Measurements from ENCODE around the gene SNAI3. TPM values are rescaled to one million over a fixed set of nuclear protein-coding genes. Genes with fewer than 3 reads are reported as not detected.

Gene SNAI3
- total and polyA plus RNA-seq, 2 of the 4 experiments (the other 2 are of a cell fraction), result 0.21 TPM; not detected in 1

- Histone ChIP-seq H3K36me3 (ENCODE audit: control insufficient read depth, insufficient read depth, low read length) (peaks cover 11% of the 10 kb centered on the region; the same call in 1 of the 2 replicates), H3K4me2 (ENCODE audit: low read depth, low read length) (no peak overlapping the region), H3K27me3 (ENCODE audit: control insufficient read depth, insufficient read depth, low read length) (peaks cover 23% of the 10 kb centered on the region), H3K9me3 (ENCODE audit: control insufficient read depth, insufficient read depth, low read length) (no peaks in the 10 kb centered on the region), H2BK5ac (ENCODE audit: low read depth, low read length, poor library complexity, severe bottlenecking) (no peak overlapping the region), H2BK20ac (ENCODE audit: low read depth, low read length) (no peak overlapping the region), H3K4me3 (ENCODE audit: insufficient read depth, low read depth, low read length) (no peak overlapping the region), H3K14ac (replicated peaks; ENCODE audit: low read depth, low read length) (no peak overlapping the region), H2AK5ac (ENCODE audit: low read depth, low read length) (no peak overlapping the region), H3K23ac (ENCODE audit: low read depth, low read length) (no peak overlapping the region), H2BK120ac (ENCODE audit: low read depth, low read length) (no peak overlapping the region), H3K4me1 (ENCODE audit: control insufficient read depth, insufficient read depth, low read length) (no peaks in the 10 kb centered on the region), H3K27ac (ENCODE audit: insufficient read depth, low read length) (no peak overlapping the region), H2BK15ac (ENCODE audit: low read depth, low read length) (no peak overlapping the region), H3K9ac (ENCODE audit: low read depth, low read length) (no peak overlapping the region), H4K91ac (ENCODE audit: insufficient read depth, low read depth, low read length) (no peak overlapping the region), H2AK9ac (replicated peaks; ENCODE audit: low read depth, low read length, poor library complexity) (no peak overlapping the region), H3K56ac (ENCODE audit: extremely low read depth, insufficient read depth, low read length) (no peak overlapping the region), H3K79me1 (ENCODE audit: low read depth in 1 of 2, low read length in 2 of 2) (no peaks in the 10 kb centered on the region), H3K18ac (ENCODE audit: low read depth, low read length) (no peak overlapping the region), H4K5ac (ENCODE audit: low read depth, low read length) (no peak overlapping the region), H2AFZ (replicated peaks; ENCODE audit: low read length, poor library complexity) (no peak overlapping the region), H3K4ac (ENCODE audit: low read depth, low read length) (no peak overlapping the region), H4K8ac (ENCODE audit: low read depth in 2 of 2, low read length in 2 of 2) (no peak overlapping the region), H3K9me1 (ENCODE audit: insufficient read depth, low read length) (no peaks in the 10 kb centered on the region), H4K20me1 (ENCODE audit: insufficient read depth, low read length) (no peaks in the 10 kb centered on the region)
- no peak for TF ChIP-seq CEBPB (IDR thresholded peaks at IDR 0.05; ENCODE audit: low read depth, low read length)
- no peak for TF ChIP-seq CHD1 (IDR thresholded peaks at IDR 0.05; ENCODE audit: low read depth, low read length)
- no peak for TF ChIP-seq CTCF (conservative IDR thresholded peaks at IDR 0.05; ENCODE audit: low read depth, low read length)
- TF ChIP-seq USF2 (IDR thresholded peaks at IDR 0.05; ENCODE audit: low read depth, low read length), result no peak
- no peak for TF ChIP-seq RCOR1 (IDR thresholded peaks at IDR 0.05; ENCODE audit: insufficient replicate concordance, low read length)
- TF ChIP-seq RFX5 (IDR thresholded peaks at IDR 0.05; ENCODE audit: low read depth, low read length), result no peak
- TF ChIP-seq POLR2A (IDR thresholded peaks at IDR 0.05; ENCODE audit: low read depth, low read length), result no peak
- TF ChIP-seq MAZ (IDR thresholded peaks at IDR 0.05; ENCODE audit: borderline replicate concordance, low read depth, low read length), result no peak
- TF ChIP-seq FOS (IDR thresholded peaks at IDR 0.05; ENCODE audit: low read depth, low read length), result no peak
- no peak for TF ChIP-seq BHLHE40 (IDR thresholded peaks at IDR 0.05; ENCODE audit: low read depth, low read length)
- no peak for TF ChIP-seq MXI1 (IDR thresholded peaks at IDR 0.05; ENCODE audit: borderline replicate concordance, low read depth, low read length)
- TF ChIP-seq MAFK (IDR thresholded peaks at IDR 0.05; ENCODE audit: low read depth, low read length), result no peak
- no peak for TF ChIP-seq SMC3 (IDR thresholded peaks at IDR 0.05; ENCODE audit: low read depth, low read length)
- TF ChIP-seq ELK1 (IDR thresholded peaks at IDR 0.05; ENCODE audit: borderline replicate concordance, low read depth, low read length), result no peak
- TF ChIP-seq NFE2L2 (IDR thresholded peaks at IDR 0.05; ENCODE audit: low read depth, low read length), result no peak
- no peak for TF ChIP-seq RAD21 (IDR thresholded peaks at IDR 0.05; ENCODE audit: low read length)
- DNase-seq (no peak), ATAC-seq (ENCODE audit: low read depth) (no peak)
- dilution Hi-C loops (cut with HindIII; ENCODE audit: low sequenced_read_pairs, unreplicated experiment) (no loop called here), in situ Hi-C loops (cut with MboI; ENCODE audit: low sequenced_read_pairs) (no loop called here), intact Hi-C loops (cut with micrococcal nuclease) (no loop called here)
- CTCF ChIA-PET, result no interaction called here
- POLR2A ChIA-PET (ENCODE audit: unreplicated experiment), result no interaction called here
- no TSS peak for BruUV-seq (replicated peaks)
- WGBS, 2 experiments (ENCODE audit: extremely low coverage in 2 of 2, insufficient read length in 1 of 2), result no CpG with 5 or more reads among the region's 10 CpGs
These were observed 6.6 kb upstream of the SNAI3 start for GRCh38 chr16:88692861-88693260.

Data from IMR-90 (cell line).